ENCODE data around the gene SRC.

The SRC gene

DNA sequence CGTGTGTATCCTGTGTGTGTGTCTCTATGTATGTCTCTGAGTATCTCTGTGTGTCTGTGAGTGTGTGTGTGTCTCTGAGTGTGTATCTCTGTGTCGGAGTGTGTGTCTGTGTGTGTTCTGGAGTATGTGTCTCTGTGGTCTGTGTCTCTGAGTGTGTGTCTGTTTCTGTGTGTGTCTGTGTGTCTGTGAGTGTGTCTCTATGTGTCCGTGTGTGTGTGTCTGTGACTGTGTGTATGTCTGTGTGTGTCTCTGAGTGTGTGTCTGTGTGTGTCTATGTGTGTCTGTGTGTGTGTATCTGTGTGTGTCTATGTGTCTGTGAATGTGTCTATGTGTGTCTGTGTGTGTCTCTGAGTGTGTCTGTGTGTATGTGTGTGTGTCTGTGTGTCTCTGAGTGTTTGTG is 73.4 kb downstream of the SRC start:
- TF ChIP-seq, protein P1, sequence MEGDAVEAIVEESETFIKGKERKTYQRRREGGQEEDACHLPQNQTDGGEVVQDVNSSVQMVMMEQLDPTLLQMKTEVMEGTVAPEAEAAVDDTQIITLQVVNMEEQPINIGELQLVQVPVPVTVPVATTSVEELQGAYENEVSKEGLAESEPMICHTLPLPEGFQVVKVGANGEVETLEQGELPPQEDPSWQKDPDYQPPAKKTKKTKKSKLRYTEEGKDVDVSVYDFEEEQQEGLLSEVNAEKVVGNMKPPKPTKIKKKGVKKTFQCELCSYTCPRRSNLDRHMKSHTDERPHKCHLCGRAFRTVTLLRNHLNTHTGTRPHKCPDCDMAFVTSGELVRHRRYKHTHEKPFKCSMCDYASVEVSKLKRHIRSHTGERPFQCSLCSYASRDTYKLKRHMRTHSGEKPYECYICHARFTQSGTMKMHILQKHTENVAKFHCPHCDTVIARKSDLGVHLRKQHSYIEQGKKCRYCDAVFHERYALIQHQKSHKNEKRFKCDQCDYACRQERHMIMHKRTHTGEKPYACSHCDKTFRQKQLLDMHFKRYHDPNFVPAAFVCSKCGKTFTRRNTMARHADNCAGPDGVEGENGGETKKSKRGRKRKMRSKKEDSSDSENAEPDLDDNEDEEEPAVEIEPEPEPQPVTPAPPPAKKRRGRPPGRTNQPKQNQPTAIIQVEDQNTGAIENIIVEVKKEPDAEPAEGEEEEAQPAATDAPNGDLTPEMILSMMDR (IDR thresholded peaks at IDR 0.05; ENCODE audit: extremely low read depth, insufficient read depth, missing control alignments), result no peak
- in situ Hi-C loops (cut with MboI; ENCODE audit: low pct_unique_long_range_greater_than_20kb, low sequenced_read_pairs, unreplicated experiment), result no loop called here
- DNase-seq (ENCODE audit: low spot score), result no peak

DNA sequence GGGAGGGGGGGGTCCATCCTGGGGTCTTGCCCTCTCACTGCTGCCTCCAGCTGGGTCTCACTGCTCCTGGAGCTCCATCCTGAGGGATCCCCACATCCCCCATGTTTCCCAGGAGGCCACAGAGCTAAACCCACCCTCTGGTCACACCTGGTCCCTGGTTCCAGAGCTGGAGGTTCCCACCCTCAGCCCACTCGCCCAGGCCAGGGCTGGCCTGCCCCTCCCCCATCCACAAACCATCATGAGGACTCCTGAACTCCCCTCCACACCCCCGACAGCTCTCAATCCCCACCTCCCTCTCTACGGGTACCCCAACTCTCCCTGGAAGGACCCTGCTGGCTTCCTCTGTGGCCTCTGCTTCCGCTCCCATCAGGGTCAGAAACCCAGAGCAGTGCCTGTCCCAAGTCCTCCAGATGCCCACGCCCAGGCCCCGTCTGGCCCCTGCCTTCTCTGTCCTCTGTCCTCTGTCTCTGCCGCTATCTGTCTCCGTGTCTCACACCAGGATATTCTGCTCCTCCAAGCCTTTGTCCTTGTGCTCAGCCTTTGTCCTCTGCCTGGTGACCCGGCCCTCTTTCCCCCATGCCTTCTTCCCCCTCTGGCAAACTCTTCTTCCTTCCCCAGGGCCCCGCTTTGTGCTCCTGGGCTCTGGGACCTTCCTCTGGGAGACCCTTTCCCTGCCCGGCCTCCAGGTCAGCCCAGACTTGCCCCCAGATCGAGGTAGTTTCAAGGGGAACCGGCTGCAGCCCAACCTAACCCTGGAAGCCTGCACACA is 74.0 kb downstream of the SRC start:
- DNase-seq (ENCODE audit: low spot score), result no peak
- in situ Hi-C loops (cut with MboI; ENCODE audit: low pct_unique_long_range_greater_than_20kb, low sequenced_read_pairs, unreplicated experiment), result no loop called here
- TF ChIP-seq, protein P1 (IDR thresholded peaks at IDR 0.05; ENCODE audit: extremely low read depth, insufficient read depth, missing control alignments), result no peak

DNA sequence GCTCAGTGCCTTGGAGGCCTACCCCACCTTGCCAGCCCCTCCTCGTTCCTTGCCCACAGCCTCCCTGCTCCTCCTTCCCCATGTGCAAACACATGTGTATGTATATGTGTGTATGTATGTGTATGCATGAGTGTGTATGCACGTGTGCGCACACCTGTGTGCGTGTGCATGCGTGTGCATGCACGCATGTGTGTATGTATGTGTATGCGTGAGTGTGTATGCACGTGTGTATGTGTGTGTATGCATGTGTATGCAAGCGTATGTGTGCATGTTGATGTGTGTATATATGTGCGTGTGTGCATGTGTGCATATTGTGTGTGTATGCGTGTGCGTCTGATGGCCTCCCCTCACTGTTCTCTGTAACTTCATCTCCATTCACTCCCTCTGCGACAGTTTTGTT is 74.7 kb downstream of the SRC start:
- TF ChIP-seq, protein P1 (IDR thresholded peaks at IDR 0.05; ENCODE audit: extremely low read depth, insufficient read depth, missing control alignments), result no peak
- in situ Hi-C loops (cut with MboI; ENCODE audit: low pct_unique_long_range_greater_than_20kb, low sequenced_read_pairs, unreplicated experiment), result no loop called here
- DNase-seq (ENCODE audit: low spot score), result no peak

DNA sequence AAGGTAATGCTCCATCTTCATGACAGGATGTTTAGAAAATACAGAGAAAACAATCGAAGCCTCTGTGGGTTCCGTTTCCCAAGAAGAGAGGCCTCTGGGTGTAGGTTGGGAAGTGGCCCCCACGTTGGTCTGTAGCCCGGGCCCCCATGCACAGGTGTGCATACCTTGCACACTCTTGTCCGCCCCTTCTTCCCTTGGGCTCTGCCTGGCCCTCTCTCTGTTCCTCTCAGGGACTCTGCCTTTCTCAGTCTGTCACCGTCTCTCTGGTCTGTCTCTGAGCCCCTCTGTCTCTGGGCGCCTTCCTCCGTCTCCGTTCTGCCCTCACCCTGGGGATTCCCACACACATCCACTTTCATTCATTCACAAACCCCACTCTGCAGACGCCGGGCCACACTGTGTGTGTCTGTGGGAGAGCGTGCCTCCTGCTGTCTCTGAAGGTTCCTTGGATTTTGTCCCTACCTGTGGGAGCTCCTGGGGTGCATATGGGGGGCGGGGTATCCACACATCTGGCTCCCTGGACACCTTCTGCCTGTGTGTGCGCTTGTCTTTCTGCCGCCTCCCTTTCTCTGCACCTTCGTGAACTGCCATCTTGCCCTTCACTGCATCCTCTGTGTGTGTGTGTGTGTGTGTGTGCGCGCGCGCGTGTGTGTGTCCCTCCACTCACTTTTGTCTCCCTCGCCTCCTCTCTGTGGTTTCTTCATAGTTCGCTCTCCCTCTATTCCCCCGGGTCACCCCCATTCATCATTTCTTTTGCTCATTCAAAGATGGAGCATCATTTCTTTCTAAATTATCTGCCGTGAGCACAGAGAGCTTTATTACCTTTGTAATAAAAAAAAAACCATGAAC is 75.3 kb downstream of the SRC start:
- TF ChIP-seq, protein P1 (IDR thresholded peaks at IDR 0.05; ENCODE audit: extremely low read depth, insufficient read depth, missing control alignments), result no peak
- no peak for DNase-seq (ENCODE audit: low spot score)
- in situ Hi-C loops (cut with MboI; ENCODE audit: low pct_unique_long_range_greater_than_20kb, low sequenced_read_pairs, unreplicated experiment), result no loop called here

DNA sequence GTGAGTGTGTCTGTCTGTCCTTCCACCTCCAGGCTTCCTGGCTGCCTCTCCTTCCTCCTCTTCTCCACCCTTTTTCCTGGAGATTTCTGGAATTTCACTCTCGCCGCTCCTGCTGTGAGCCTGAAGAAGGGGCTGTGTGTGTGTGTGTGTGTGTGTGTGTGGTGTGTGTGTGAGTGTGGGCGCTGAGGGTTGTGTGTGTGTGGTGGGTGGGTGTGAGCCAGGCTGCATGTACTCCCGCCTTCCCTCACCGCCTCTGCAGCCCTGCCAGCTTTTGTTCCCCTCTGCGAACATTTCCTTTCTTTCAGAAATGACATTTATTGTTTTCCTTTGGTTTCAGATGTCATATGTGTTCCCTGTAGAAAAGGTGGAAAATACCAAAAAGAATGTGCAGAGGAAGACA is 76.0 kb downstream of the SRC start:
- in situ Hi-C loops (cut with MboI; ENCODE audit: low pct_unique_long_range_greater_than_20kb, low sequenced_read_pairs, unreplicated experiment), result no loop called here
- DNase-seq (ENCODE audit: low spot score), result no peak

DNA sequence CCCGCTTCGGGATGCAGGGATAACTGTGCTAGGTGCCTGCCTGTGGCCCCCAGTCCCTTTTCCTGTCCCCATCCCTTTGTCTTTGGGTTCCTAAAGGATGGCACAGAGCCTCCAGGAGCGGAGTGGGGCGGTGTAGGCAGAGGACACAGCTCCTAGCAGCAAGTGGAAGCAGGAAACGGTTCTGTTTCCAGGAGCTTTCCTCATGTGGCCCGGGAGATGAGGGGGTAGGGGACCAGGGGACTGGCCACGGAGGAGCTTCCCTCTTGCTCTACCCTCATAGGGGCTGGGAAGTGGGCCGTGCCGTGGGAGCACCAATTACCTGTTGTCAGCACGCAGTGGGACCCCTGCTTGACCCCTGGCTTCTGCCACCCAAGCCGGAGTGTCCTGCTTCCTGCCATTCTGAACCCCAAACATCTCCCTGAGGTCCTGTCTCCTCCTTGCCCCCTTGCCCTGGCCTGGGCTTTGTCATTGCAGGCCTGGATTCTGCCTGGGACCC is 76.9 kb downstream of the SRC start:
- DNase-seq (ENCODE audit: low spot score), result no peak
- TF ChIP-seq, protein P1 (IDR thresholded peaks at IDR 0.05; ENCODE audit: extremely low read depth, insufficient read depth, missing control alignments), result no peak
- in situ Hi-C loops (cut with MboI; ENCODE audit: low pct_unique_long_range_greater_than_20kb, low sequenced_read_pairs, unreplicated experiment), result no loop called here

More for the DNA sequence above, 76.0 kb downstream of the SRC start:
- TF ChIP-seq, protein P1 (IDR thresholded peaks at IDR 0.05; ENCODE audit: extremely low read depth, insufficient read depth, missing control alignments), result no peak
